GM23338 (cell line): ENCODE measurements around the gene TEPSIN. TPM values are rescaled to one million over a fixed set of nuclear protein-coding genes. Genes with fewer than 3 reads are reported as not detected.

Experiments used
- ATAC-seq: fragments of 200-7000 bp; cut with Tn5 transposase; 3 replicates; pipeline ENCODE4 v1.9.1; 2020
- DNase-seq: peaks from one replicate; pipeline ENCODE4 v3.0.0-alpha.2; 2015; ENCODE audit warnings: low spot score
- H2AFZ ChIP-seq: fragments of 200-600 bp; sonication (generic); 2 replicates; pipeline ENCODE4 v1.8.0; 2016; ENCODE audit warnings: antibody characterized with exemption, mild to moderate bottlenecking, moderate library complexity
- H3F3A ChIP-seq: fragments of 200-600 bp; sonication (generic); replicated peaks from 2 replicates; pipeline ENCODE4 v1.8.0; 2017; ENCODE audit warnings: antibody characterized with exemption, mixed run types, low read depth
- H3K27ac ChIP-seq: fragments of 200-600 bp; sonication (generic); 2 replicates; pipeline ENCODE4 v1.6.1; 2016; ENCODE audit warnings: low read depth
- H3K27me3 ChIP-seq: fragments of 200-600 bp; sonication (generic); 2 replicates; pipeline ENCODE4 v1.8.0; 2016; ENCODE audit warnings: mild to moderate bottlenecking, mixed run types, moderate library complexity; ENCODE audit not compliant: insufficient read depth
- H3K36me3 ChIP-seq: fragments of 200-600 bp; sonication (generic); 2 replicates; pipeline ENCODE4 v1.8.0; 2016; ENCODE audit warnings: mild to moderate bottlenecking; ENCODE audit not compliant: insufficient read depth
- H3K4me1 ChIP-seq: fragments of 200-600 bp; sonication (generic); 2 replicates; pipeline ENCODE4 v1.8.0; 2016; ENCODE audit warnings: mild to moderate bottlenecking, moderate library complexity; ENCODE audit not compliant: insufficient read depth
- H3K4me2 ChIP-seq: fragments of 200-600 bp; sonication (generic); 2 replicates; pipeline ENCODE4 v1.7.1; 2017; ENCODE audit warnings: mixed run types
- H3K4me3 ChIP-seq: fragments of 200-600 bp; sonication (generic); 2 replicates; pipeline ENCODE4 v1.6.1; 2016; ENCODE audit warnings: mixed run types
- H3K79me2 ChIP-seq: fragments of 200-600 bp; sonication (generic); replicated peaks from 2 replicates; pipeline ENCODE4 v1.8.0; 2017; ENCODE audit warnings: mild to moderate bottlenecking; ENCODE audit not compliant: insufficient read depth
- H3K9me2 ChIP-seq: fragments of 200-600 bp; sonication (generic); 2 replicates; pipeline ENCODE4 v1.8.0; 2017; ENCODE audit not compliant: insufficient read depth
- H4K20me1 ChIP-seq: fragments of 200-600 bp; sonication (generic); replicated peaks from 2 replicates; pipeline ENCODE4 v1.8.0; 2017; ENCODE audit warnings: mild to moderate bottlenecking; ENCODE audit not compliant: insufficient read depth
- H3K27ac Mint-ChIP-seq: 2 replicates; pipeline ENCODE4 v1.8.0; 2020; ENCODE audit warnings: inconsistent platforms, mild to moderate bottlenecking, moderate library complexity, mixed read lengths
- H3K27me3 Mint-ChIP-seq: 3 replicates; pipeline ENCODE4 v1.8.0; 2022; ENCODE audit warnings: low read depth, mild to moderate bottlenecking, moderate library complexity, mixed read lengths, inconsistent platforms; ENCODE audit not compliant: insufficient read depth, poor library complexity
- H3K36me3 Mint-ChIP-seq: 3 replicates; pipeline ENCODE4 v1.8.0; 2021; ENCODE audit warnings: low read depth, mild to moderate bottlenecking, inconsistent platforms, moderate library complexity, mixed read lengths
- H3K4me1 Mint-ChIP-seq: 3 replicates; pipeline ENCODE4 v1.8.0; 2020; ENCODE audit warnings: mild to moderate bottlenecking, inconsistent platforms, mixed read lengths
- H3K4me3 Mint-ChIP-seq: 3 replicates; pipeline ENCODE4 v1.8.0; 2021; ENCODE audit warnings: moderate library complexity, mild to moderate bottlenecking, inconsistent platforms, mixed read lengths
- H3K9me3 Mint-ChIP-seq: 3 replicates; pipeline ENCODE4 v1.8.0; 2020; ENCODE audit warnings: moderate library complexity, mild to moderate bottlenecking, inconsistent platforms, mixed read lengths
- CREB1 ChIP-seq: fragments of 250-450 bp; sonication (Bioruptor Pico); IDR thresholded peaks from 2 replicates; pipeline ENCODE4 v1.5.0; 2020; ENCODE audit warnings: low read depth, mild to moderate bottlenecking, moderate library complexity
- EZH2 ChIP-seq: fragments of 200-600 bp; sonication (generic); IDR thresholded peaks from one replicate; pipeline ENCODE4 v1.8.0; 2017; ENCODE audit warnings: antibody characterized with exemption, mild to moderate bottlenecking, low read depth; ENCODE audit not compliant: unreplicated experiment
- JUNB ChIP-seq: IDR thresholded peaks from one replicate; pipeline ENCODE4 v1.6.1; 2016; ENCODE audit warnings: antibody characterized with exemption; ENCODE audit not compliant: unreplicated experiment
- POLR2AphosphoS5 ChIP-seq: IDR thresholded peaks from 2 replicates; pipeline ENCODE4 v1.6.1; 2016; ENCODE audit warnings: antibody characterized with exemption, low read depth
- ZNF114 ChIP-seq: fragments of 250-450 bp; sonication (Bioruptor Pico); IDR thresholded peaks from 2 replicates; pipeline ENCODE4 v1.5.0; 2020; ENCODE audit warnings: mild to moderate bottlenecking, moderate library complexity
- ZNF331 ChIP-seq: fragments of 250-450 bp; sonication (Bioruptor Pico); IDR thresholded peaks from 2 replicates; pipeline ENCODE4 v1.5.0; 2020; ENCODE audit warnings: low read depth, mild to moderate bottlenecking, moderate library complexity
- ZNF462 ChIP-seq: fragments of 250-450 bp; sonication (Bioruptor Pico); IDR thresholded peaks from 2 replicates; pipeline ENCODE4 v1.5.0; 2020; ENCODE audit warnings: mild to moderate bottlenecking, moderate library complexity
- polyA plus RNA-seq: library from polyadenylated mRNA; unstranded; fragments of >200 nt; fragmentation: Nextera tagmentation; extraction: Ambion mirVana; gene quantifications from 2 replicates; pipeline ENCODE4 v1.2.1, GENCODE V29; 2016
- total RNA-seq: library from RNA; depleted of rRNA; stranded (reverse); fragments of >200 nt; shearing (Covaris generic); gene quantifications from 2 replicates; pipeline ENCODE4 v1.2.3, GENCODE V29; 2014
- TF ChIP-seq, protein P1 (sequence below): IDR thresholded peaks from 2 replicates; pipeline ENCODE4 v1.6.1; 2016; ENCODE audit warnings: antibody characterized with exemption
- TF ChIP-seq, protein P2 (sequence below): IDR thresholded peaks from one replicate; pipeline ENCODE4 v1.6.1; 2018; ENCODE audit warnings: antibody characterized with exemption; ENCODE audit not compliant: unreplicated experiment

The TEPSIN gene
- total and polyA plus RNA-seq, 2 experiments from 2014 or later: 4.4 to 25.3 TPM

- DNase-seq: no peak
- Histone ChIP-seq H3K27me3 (no peaks in the 10 kb centered on the region), H3K4me3 (no peak overlapping the region), H3K27ac (no peak overlapping the region), H4K20me1 (0 out of 2 replicates have a peak, but pooled peaks cover 6% of the 10 kb centered on the region), H3K4me1 (no peaks in the 10 kb centered on the region), H3K36me3 (no peaks in the 10 kb centered on the region), H3K79me2 (no peaks in the 10 kb centered on the region), H2AFZ (no peak overlapping the region), H3K4me2 (no peak overlapping the region), H3F3A (no peaks in the 10 kb centered on the region), H3K9me2 (no peaks in the 10 kb centered on the region)
- Mint-ChIP-seq H3K36me3 (peaks cover 6% of the 10 kb centered on the region; the same call in 1 of the 3 replicates), H3K4me3 (no peak overlapping the region), H3K27ac (no peak overlapping the region), H3K4me1 (peaks cover 19% of the 10 kb centered on the region), H3K9me3 (peaks cover 3% of the 10 kb centered on the region; the same call in 1 of the 3 replicates), H3K27me3 (peaks cover 23% of the 10 kb centered on the region)
- no peak for ATAC-seq
- TF ChIP-seq ZNF462 (CRISPR knock-in tag): no peak
These were observed 8.6 kb upstream of the TEPSIN start for GRCh38 chr17:81247339-81247990.

- no peaks in the 10 kb centered on the region for H3K9me2 ChIP-seq
- Mint-ChIP-seq H3K4me1 (peaks cover 21% of the 10 kb centered on the region), H3K27me3 (peaks cover 26% of the 10 kb centered on the region), H3K27ac (no peak overlapping the region), H3K9me3 (peaks cover 3% of the 10 kb centered on the region; the same call in 2 of the 3 replicates), H3K4me3 (no peak overlapping the region), H3K36me3 (peaks cover 11% of the 10 kb centered on the region)
- no peaks in the 10 kb centered on the region for H3K79me2 ChIP-seq
- H3K27me3 ChIP-seq: no peaks in the 10 kb centered on the region
- DNase-seq (no peak), ATAC-seq (no peak)
- no peak overlapping the region for H2AFZ ChIP-seq
- H3K4me3 ChIP-seq: no peak overlapping the region
- H3K4me1 ChIP-seq: no peaks in the 10 kb centered on the region; the same call in 1 of the 2 replicates
- no peaks in the 10 kb centered on the region for H3F3A ChIP-seq
- peaks cover 6% of the 10 kb centered on the region; the same call in 1 of the 2 replicates for H4K20me1 ChIP-seq
- H3K27ac ChIP-seq: no peak overlapping the region
- H3K36me3 ChIP-seq: no peaks in the 10 kb centered on the region
- no peak overlapping the region for H3K4me2 ChIP-seq
- TF ChIP-seq JUNB (no peak), EZH2 (no peak), ZNF331 (no peak), POLR2AphosphoS5 (no peak), CREB1 (no peak), ZNF114 (CRISPR knock-in tag) (no peak)
- TF ChIP-seq, protein P1, sequence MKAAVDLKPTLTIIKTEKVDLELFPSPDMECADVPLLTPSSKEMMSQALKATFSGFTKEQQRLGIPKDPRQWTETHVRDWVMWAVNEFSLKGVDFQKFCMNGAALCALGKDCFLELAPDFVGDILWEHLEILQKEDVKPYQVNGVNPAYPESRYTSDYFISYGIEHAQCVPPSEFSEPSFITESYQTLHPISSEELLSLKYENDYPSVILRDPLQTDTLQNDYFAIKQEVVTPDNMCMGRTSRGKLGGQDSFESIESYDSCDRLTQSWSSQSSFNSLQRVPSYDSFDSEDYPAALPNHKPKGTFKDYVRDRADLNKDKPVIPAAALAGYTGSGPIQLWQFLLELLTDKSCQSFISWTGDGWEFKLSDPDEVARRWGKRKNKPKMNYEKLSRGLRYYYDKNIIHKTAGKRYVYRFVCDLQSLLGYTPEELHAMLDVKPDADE: no peak
- TF ChIP-seq, protein P2, sequence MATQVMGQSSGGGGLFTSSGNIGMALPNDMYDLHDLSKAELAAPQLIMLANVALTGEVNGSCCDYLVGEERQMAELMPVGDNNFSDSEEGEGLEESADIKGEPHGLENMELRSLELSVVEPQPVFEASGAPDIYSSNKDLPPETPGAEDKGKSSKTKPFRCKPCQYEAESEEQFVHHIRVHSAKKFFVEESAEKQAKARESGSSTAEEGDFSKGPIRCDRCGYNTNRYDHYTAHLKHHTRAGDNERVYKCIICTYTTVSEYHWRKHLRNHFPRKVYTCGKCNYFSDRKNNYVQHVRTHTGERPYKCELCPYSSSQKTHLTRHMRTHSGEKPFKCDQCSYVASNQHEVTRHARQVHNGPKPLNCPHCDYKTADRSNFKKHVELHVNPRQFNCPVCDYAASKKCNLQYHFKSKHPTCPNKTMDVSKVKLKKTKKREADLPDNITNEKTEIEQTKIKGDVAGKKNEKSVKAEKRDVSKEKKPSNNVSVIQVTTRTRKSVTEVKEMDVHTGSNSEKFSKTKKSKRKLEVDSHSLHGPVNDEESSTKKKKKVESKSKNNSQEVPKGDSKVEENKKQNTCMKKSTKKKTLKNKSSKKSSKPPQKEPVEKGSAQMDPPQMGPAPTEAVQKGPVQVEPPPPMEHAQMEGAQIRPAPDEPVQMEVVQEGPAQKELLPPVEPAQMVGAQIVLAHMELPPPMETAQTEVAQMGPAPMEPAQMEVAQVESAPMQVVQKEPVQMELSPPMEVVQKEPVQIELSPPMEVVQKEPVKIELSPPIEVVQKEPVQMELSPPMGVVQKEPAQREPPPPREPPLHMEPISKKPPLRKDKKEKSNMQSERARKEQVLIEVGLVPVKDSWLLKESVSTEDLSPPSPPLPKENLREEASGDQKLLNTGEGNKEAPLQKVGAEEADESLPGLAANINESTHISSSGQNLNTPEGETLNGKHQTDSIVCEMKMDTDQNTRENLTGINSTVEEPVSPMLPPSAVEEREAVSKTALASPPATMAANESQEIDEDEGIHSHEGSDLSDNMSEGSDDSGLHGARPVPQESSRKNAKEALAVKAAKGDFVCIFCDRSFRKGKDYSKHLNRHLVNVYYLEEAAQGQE: no peak
These were observed 8.0 kb upstream of the TEPSIN start for GRCh38 chr17:81246679-81247338.
